A673 (cell line): ENCODE results near the gene SSBP3. TPM values are rescaled to one million over a fixed set of nuclear protein-coding genes. Genes with fewer than 3 reads are reported as not detected.

Experiments
- BruUV-seq: library from RNA; stranded (reverse); fragments of 400-500 nt; replicated peaks from 2 replicates; lab custom pipeline; 2021; lab: Mats Ljungman, UMichigan
- CTCF ChIA-PET: fragments of 300-600 bp; sonication (Branson Sonifier 250); formaldehyde crosslinking; loops from one replicate; lab custom pipeline; 2022; ENCODE audit warnings: antibody characterized with exemption; lab: Charles Lee
- POLR2A ChIA-PET: fragments of 300-600 bp; sonication (Branson Sonifier 250); formaldehyde crosslinking; loops from one replicate; lab custom pipeline; 2022; ENCODE audit warnings: antibody characterized with exemption; ENCODE audit not compliant: low non-redundant PET; lab: Charles Lee
- DNase-seq: peaks from one replicate; pipeline ENCODE4 v3.0.0-alpha.2; 2015; ENCODE audit warnings: low spot score
- H3K27ac ChIP-seq: fragments of 200-600 bp; sonication (generic); 2 replicates; pipeline ENCODE4 v1.5.1; 2016; ENCODE audit warnings: mixed run types, low read depth, mild to moderate bottlenecking, mixed read lengths, antibody characterized with exemption, low read length; ENCODE audit not compliant: poor library complexity, severe bottlenecking
- H3K27me3 ChIP-seq: fragments of 200-600 bp; sonication (generic); replicated peaks from 2 replicates; pipeline ENCODE4 v1.6.1; 2017; ENCODE audit warnings: mixed run types, low read depth, mild to moderate bottlenecking, mixed read lengths, antibody characterized with exemption, low read length; ENCODE audit not compliant: insufficient read depth, poor library complexity
- H3K36me3 ChIP-seq: fragments of 200-600 bp; sonication (generic); 2 replicates; pipeline ENCODE4 v1.6.1; 2016; ENCODE audit warnings: mixed run types, mild to moderate bottlenecking, mixed read lengths, antibody characterized with exemption, low read length; ENCODE audit not compliant: insufficient read depth, poor library complexity, severe bottlenecking
- H3K4me1 ChIP-seq: fragments of 200-600 bp; sonication (generic); 2 replicates; pipeline ENCODE4 v1.6.1; 2017; ENCODE audit warnings: mixed run types, mild to moderate bottlenecking, mixed read lengths, antibody characterized with exemption, low read length; ENCODE audit not compliant: insufficient read depth, poor library complexity, severe bottlenecking
- H3K4me3 ChIP-seq: fragments of 200-600 bp; sonication (generic); 2 replicates; pipeline ENCODE4 v1.5.1; 2016; ENCODE audit warnings: low read depth, mixed run types, mild to moderate bottlenecking, mixed read lengths, low read length; ENCODE audit not compliant: poor library complexity, severe bottlenecking
- H3K9me3 ChIP-seq: fragments of 200-600 bp; sonication (generic); 2 replicates; pipeline ENCODE4 v1.6.1; 2016; ENCODE audit warnings: mixed run types, low read depth, mild to moderate bottlenecking, mixed read lengths, antibody characterized with exemption, low read length; ENCODE audit not compliant: poor library complexity, severe bottlenecking
- EZH2 ChIP-seq: fragments of 200-600 bp; sonication (generic); IDR thresholded peaks from 2 replicates; pipeline ENCODE4 v1.6.1; 2017; ENCODE audit warnings: borderline replicate concordance, low read depth, mild to moderate bottlenecking, mixed read lengths, antibody characterized with exemption, low read length; ENCODE audit not compliant: poor library complexity, severe bottlenecking
- intact Hi-C: fragments of 100-400 bp; cut with micrococcal nuclease; formaldehyde crosslinking; loops from one replicate; pipeline ENCODE4 v1.10.0; 2022; ENCODE audit not compliant: unreplicated experiment
- total RNA-seq: library from RNA; stranded (reverse); gene quantifications from 2 replicates; pipeline ENCODE4 v1.2.3, GENCODE V29; 2021
- TF ChIP-seq, protein P1 (sequence below): fragments of 300-800, 200-600 bp; sonication (generic); conservative IDR thresholded peaks from 2 replicates; pipeline ENCODE4 v1.5.1; 2017; ENCODE audit warnings: low read depth, mild to moderate bottlenecking, antibody characterized with exemption, low read length, moderate library complexity, mixed read lengths

The SSBP3 gene
- total RNA-seq, 1 experiment from 2014 or later, result 43.0 TPM

DNA sequence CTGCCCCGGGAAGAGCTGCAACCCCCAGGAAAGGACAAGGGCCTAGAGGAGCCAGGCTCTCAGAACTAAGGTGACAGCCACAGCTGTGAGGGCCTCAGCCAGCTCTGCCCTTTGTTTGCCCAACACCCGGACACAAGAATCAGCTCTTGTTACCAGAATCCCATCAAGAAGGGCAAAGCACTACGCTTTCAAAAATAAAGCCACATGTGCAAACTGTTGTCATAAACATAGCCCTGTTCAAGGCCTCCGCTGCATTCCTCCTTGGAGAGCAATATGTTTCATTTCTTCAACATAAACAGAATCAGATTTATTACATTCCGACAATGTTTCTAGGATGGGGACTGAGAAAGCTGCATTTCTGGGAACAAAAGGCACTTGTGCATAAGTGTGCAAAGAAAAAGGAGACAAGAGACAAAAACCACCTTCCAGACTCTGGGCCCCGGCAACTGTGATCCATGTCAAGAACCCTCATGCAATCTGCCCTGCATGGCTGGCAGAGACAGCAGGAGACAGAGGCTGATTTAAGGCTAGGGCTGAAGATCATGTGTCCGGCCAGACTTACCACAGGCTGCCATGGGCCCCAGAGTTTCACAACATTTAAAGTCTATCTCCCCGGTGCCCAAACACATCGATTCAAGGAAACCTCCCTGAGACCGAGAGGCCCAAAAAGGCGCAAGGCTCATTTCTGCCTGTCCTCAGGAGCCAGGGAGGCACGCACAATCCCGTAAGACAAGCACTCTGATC is 71.0 kb downstream of the SSBP3 start:
- H3K27me3 ChIP-seq, result no peaks in the 10 kb centered on the region
- H3K36me3 ChIP-seq, result no peaks in the 10 kb centered on the region
- TF ChIP-seq, protein P1, sequence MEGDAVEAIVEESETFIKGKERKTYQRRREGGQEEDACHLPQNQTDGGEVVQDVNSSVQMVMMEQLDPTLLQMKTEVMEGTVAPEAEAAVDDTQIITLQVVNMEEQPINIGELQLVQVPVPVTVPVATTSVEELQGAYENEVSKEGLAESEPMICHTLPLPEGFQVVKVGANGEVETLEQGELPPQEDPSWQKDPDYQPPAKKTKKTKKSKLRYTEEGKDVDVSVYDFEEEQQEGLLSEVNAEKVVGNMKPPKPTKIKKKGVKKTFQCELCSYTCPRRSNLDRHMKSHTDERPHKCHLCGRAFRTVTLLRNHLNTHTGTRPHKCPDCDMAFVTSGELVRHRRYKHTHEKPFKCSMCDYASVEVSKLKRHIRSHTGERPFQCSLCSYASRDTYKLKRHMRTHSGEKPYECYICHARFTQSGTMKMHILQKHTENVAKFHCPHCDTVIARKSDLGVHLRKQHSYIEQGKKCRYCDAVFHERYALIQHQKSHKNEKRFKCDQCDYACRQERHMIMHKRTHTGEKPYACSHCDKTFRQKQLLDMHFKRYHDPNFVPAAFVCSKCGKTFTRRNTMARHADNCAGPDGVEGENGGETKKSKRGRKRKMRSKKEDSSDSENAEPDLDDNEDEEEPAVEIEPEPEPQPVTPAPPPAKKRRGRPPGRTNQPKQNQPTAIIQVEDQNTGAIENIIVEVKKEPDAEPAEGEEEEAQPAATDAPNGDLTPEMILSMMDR, result no peak
- no peak for TF ChIP-seq EZH2
- H3K9me3 ChIP-seq, result no peaks in the 10 kb centered on the region
- CTCF ChIA-PET, result no interaction called here
- H3K27ac ChIP-seq, result no peak overlapping the region
- POLR2A ChIA-PET, result no interaction called here
- DNase-seq, result no peak
- H3K4me1 ChIP-seq, result peaks cover 25% of the 10 kb centered on the region
- no TSS peak for BruUV-seq
- intact Hi-C loops, result no loop called here
- no peak overlapping the region for H3K4me3 ChIP-seq

DNA sequence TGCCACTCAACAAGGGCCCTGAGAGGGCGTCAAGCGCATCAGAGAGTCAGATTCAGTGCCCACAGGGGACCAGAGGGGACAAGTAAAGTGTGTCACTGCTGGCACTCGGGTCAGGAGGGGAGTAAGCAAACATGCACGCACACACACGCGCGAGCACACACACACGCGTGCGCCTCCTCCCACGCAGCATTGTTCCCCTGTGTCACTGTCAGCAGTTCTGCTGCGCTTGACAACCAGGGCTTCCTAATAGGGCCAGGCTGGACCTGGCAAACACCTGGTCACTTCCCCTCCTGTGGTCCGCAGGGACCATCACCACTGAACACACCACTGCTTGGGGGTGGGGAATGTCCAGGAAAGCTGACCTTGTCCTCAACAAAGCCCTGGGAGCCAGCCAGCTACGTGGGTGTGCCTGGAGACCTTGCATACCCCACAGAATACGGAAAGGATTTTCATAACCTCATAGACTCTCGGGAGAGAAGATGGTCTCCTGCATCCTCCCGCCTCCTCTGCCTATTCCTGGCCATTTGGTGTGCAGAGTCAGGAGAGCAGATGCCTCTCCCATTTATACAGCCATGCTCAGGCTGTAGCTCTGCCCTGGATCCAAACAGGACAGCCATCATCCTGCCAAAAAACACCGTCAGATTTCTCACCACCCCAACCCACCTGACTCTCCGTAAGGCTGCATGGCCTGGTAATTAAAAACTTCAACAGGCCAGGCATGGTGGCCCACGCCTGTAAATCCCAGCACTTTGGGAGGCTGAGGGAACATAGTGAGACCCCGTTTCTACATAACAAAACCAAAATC is 73.2 kb downstream of the SSBP3 start:
- intact Hi-C loops, result no loop called here
- no peak for TF ChIP-seq EZH2
- TF ChIP-seq, protein P1, result no peak
- no peak for DNase-seq
- H3K27me3 ChIP-seq, result no peaks in the 10 kb centered on the region
- no peak overlapping the region for H3K4me3 ChIP-seq
- no peaks in the 10 kb centered on the region for H3K36me3 ChIP-seq
- peaks cover 32% of the 10 kb centered on the region for H3K4me1 ChIP-seq
- H3K27ac ChIP-seq, result no peak overlapping the region
- no TSS peak for BruUV-seq
- ChIA-PET POLR2A (no interaction called here), CTCF (no interaction called here)
- no peaks in the 10 kb centered on the region for H3K9me3 ChIP-seq

DNA sequence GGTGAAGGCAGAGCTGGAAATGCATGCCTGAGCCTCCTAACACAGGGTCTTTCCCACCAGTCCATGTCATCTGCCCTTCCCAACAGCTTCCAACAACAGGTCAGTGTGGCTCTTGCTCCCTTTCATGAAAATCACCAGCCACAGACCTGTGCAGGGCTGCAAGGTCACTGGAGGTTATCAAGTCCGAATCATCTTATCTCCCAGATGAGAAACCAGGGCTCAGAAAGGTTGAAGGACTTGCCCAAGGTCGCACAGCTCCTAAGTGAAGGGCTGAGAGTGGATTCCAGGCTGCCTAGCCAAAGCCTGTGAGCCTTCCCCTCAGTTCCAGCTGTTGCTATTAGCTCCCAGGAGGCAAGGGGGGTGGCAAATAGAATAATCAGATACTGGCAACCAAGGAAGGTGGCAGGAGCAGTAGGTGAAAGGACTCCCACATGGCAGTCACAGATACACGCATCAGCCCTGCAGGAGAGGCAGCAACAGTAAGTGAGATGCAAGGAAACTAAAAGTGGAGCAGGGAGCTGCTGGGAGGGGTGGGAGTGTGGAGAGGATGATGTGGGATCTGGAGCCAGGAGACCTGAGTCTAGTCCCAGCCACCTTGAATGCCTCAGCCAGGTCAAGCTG is 74.2 kb downstream of the SSBP3 start:
- CTCF ChIA-PET, result no interaction called here
- DNase-seq, result no peak
- H3K36me3 ChIP-seq, result no peaks in the 10 kb centered on the region
- BruUV-seq, result no TSS peak
- POLR2A ChIA-PET, result no interaction called here
- intact Hi-C loops, result no loop called here
- no peak for TF ChIP-seq EZH2
- TF ChIP-seq, protein P1, result no peak
- no peaks in the 10 kb centered on the region for H3K27me3 ChIP-seq
- no peak overlapping the region for H3K27ac ChIP-seq
- no peak overlapping the region for H3K4me3 ChIP-seq
- no peaks in the 10 kb centered on the region for H3K9me3 ChIP-seq
- H3K4me1 ChIP-seq, result peaks cover 43% of the 10 kb centered on the region
